NCI-H1417 (cell line): Measurements from ENCODE around the gene SRGAP1.
"Not testable (repeated sequence)": the region's sequence is repeated elsewhere in the genome, so short reads cannot be mapped to it uniquely, and the experiment has no call there.

Experiments
- DNase-seq, 3 experiments: peaks; one replicate each; lab custom pipeline; 2025; lab: John Stamatoyannopoulos, UW

Gene SRGAP1

GRCh38 chr12:64085154-64085553, 240.7 kb downstream of the SRGAP1 start:
- DNase-seq, result no peak

GRCh38 chr12:64085996-64086395, 241.5 kb downstream of the SRGAP1 start:
- no peak for DNase-seq

GRCh38 chr12:64086946-64087345, 242.4 kb downstream of the SRGAP1 start:
- DNase-seq, result no peak

GRCh38 chr12:64087761-64088160, 243.3 kb downstream of the SRGAP1 start:
- no peak for DNase-seq

- DNase-seq, result peak in 2 of 3 experiments; percentile 24 to 55
Observed at GRCh38 chr12:64088431-64089349, 244.2 kb downstream of the SRGAP1 start.

- no peak for DNase-seq
Observed at GRCh38 chr12:64090047-64090446, 245.5 kb downstream of the SRGAP1 start.

GRCh38 chr12:64091186-64091585, 246.7 kb downstream of the SRGAP1 start:
- peak in 1 of 3 experiments; percentile 32 for DNase-seq

- no peak for DNase-seq
Observed at GRCh38 chr12:64092507-64093196, 248.2 kb downstream of the SRGAP1 start.

- no peak for DNase-seq
Observed at GRCh38 chr12:64093689-64094088, 249.2 kb downstream of the SRGAP1 start.

GRCh38 chr12:64097366-64098105, 253.0 kb downstream of the SRGAP1 start:
- peak in 2 of 3 experiments; percentile 26 to 47 for DNase-seq

- no peak for DNase-seq
Observed at GRCh38 chr12:64098709-64099354, 254.3 kb downstream of the SRGAP1 start.

- DNase-seq, result no peak
Observed at GRCh38 chr12:64099397-64099796, 254.9 kb downstream of the SRGAP1 start.

GRCh38 chr12:64102339-64102738, 257.8 kb downstream of the SRGAP1 start:
- DNase-seq, result no peak

- no peak for DNase-seq
Observed at GRCh38 chr12:64103825-64104740, 259.6 kb downstream of the SRGAP1 start.

- DNase-seq, result no peak
Observed at GRCh38 chr12:64105026-64105425, 260.5 kb downstream of the SRGAP1 start.

GRCh38 chr12:64107776-64108175, 263.3 kb downstream of the SRGAP1 start:
- no peak for DNase-seq

GRCh38 chr12:64109706-64110105, 265.2 kb downstream of the SRGAP1 start:
- DNase-seq, result no peak

- no peak for DNase-seq
Observed at GRCh38 chr12:64110864-64111263, 266.4 kb downstream of the SRGAP1 start.

GRCh38 chr12:64116969-64117368, 272.5 kb downstream of the SRGAP1 start:
- no peak for DNase-seq

GRCh38 chr12:64120568-64120967, 276.1 kb downstream of the SRGAP1 start:
- peak in 1 of 3 experiments; percentile 14 for DNase-seq

- DNase-seq, result not testable (repeated sequence)
Observed at GRCh38 chr12:64121086-64121485, 276.6 kb downstream of the SRGAP1 start.
